ENCODE measurements around the gene PCDH17. TPM values are rescaled to one million over a fixed set of nuclear protein-coding genes. Genes with fewer than 3 reads are reported as not detected.

PCDH17 gene
- total and polyA plus RNA-seq, 2 of the 8 experiments (the other 6 are each of a cell fraction or from before 2014, with no cell fraction given): 0.20 to 0.60 TPM

- H3K4me1 ChIP-seq (replicated peaks in 1 of 4; ENCODE audit: control insufficient read depth in 3 of 4, insufficient read depth in 4 of 4, low read length in 3 of 4): peaks cover 0 to 6% (median 2%) of the 10 kb centered on the region in 4 experiments; a peak in 2 of 7 replicates
- no peaks in the 10 kb centered on the region for H3K9me3 ChIP-seq (ENCODE audit: insufficient read depth in 2 of 2, low read depth in 1 of 2, low read length in 1 of 2)
- no peak overlapping the region for H2BK12ac ChIP-seq (ENCODE audit: low read depth, low read length)
- ChIA-PET CTCF (ENCODE audit: partially characterized antibody) (interaction anchor here (1.0 to 1.9 kb wide), 4 partner anchors 20 to 29 kb away, joined by 3 to 7 read pairs (median 5); no protein-coding TSS in a partner anchor), POLR2A (ENCODE audit: partially characterized antibody) (no interaction called here)
- H2AK5ac ChIP-seq (ENCODE audit: low read depth, low read length): no peak overlapping the region
- H3K14ac ChIP-seq (ENCODE audit: insufficient read length): no peak overlapping the region
- H3K4me3 ChIP-seq (ENCODE audit: extremely low read depth in 1 of 4, insufficient read depth in 2 of 4, low read depth in 3 of 4, low read length in 4 of 4): no peak overlapping the region
- no peak overlapping the region for H3K23ac ChIP-seq (ENCODE audit: insufficient read length)
- H3K9ac ChIP-seq (replicated peaks in 1 of 4; ENCODE audit: extremely low read depth in 1 of 4, low read depth in 3 of 4, low read length in 3 of 4): no peak overlapping the region
- H4K5ac ChIP-seq (ENCODE audit: insufficient read length, low read depth, low read length): no peak overlapping the region
- no peak overlapping the region for H2AFZ ChIP-seq (ENCODE audit: low read length)
- no peak overlapping the region for H2BK15ac ChIP-seq (ENCODE audit: low read length)
- H2BK120ac ChIP-seq (replicated peaks; ENCODE audit: low read depth, low read length): no peak overlapping the region
- FAIRE-seq (no peak), DNase-seq (ENCODE audit: low read depth in 1 of 2, low spot score in 2 of 2) (no peak)
- H4K91ac ChIP-seq (replicated peaks; ENCODE audit: insufficient read length, low read length): no peak overlapping the region
- H3K18ac ChIP-seq (ENCODE audit: extremely low read depth, low read length): no peak overlapping the region
- H3K36me3 ChIP-seq (ENCODE audit: control insufficient read depth in 2 of 4, insufficient read depth in 4 of 4, low read length in 3 of 4): no peaks in the 10 kb centered on the region
- H3K4ac ChIP-seq (replicated peaks; ENCODE audit: insufficient read length, low read depth, low read length): no peak overlapping the region
- H3K23me2 ChIP-seq (ENCODE audit: low read depth, low read length): no peaks in the 10 kb centered on the region
- WGBS, 2 experiments (ENCODE audit: extremely low coverage in 1 of 2, insufficient coverage in 1 of 2, insufficient read length in 1 of 2, insufficient replicate concordance in 2 of 2, low coverage in 1 of 2, low lambda C conversion rate in 2 of 2, missing lambda C conversion rate in 1 of 2): 17% methylated on average over 2 of the region's 2 CpGs; no CpG with 5 or more reads in 1 of the 2 experiments
- H3K79me1 ChIP-seq (ENCODE audit: low read depth, low read length): no peaks in the 10 kb centered on the region
- no peak overlapping the region for H3K56ac ChIP-seq (replicated peaks; ENCODE audit: insufficient read length, low read depth, low read length)
- no peak overlapping the region for H4K8ac ChIP-seq (ENCODE audit: extremely low read depth, insufficient read depth, low read length)
- no peak overlapping the region for H2BK20ac ChIP-seq (ENCODE audit: low read length)
- no peaks in the 10 kb centered on the region for H4K20me1 ChIP-seq (replicated peaks in 1 of 2; ENCODE audit: control insufficient read depth in 1 of 2, insufficient read depth in 2 of 2, low read length in 2 of 2)
- no peak overlapping the region for H2BK5ac ChIP-seq (ENCODE audit: low read depth, low read length)
- H3K4me2 ChIP-seq (ENCODE audit: insufficient read depth in 1 of 2, low read depth in 2 of 2, low read length in 2 of 2): peak overlapping the region; percentile 1 to 44; a peak in 2 of 4 replicates
- TF ChIP-seq EP300 (IDR thresholded peaks at IDR 0.05; ENCODE audit: borderline replicate concordance in 1 of 2, low read depth in 2 of 2, low read length in 2 of 2) (no peak), CEBPB (IDR thresholded peaks at IDR 0.05; ENCODE audit: low read depth, low read length) (0 out of 2 replicates have a peak, but pooled peaks have one; percentile 46)
- H3K27ac ChIP-seq (ENCODE audit: low read depth, low read length): no peak overlapping the region
- H3K79me2 ChIP-seq (ENCODE audit: control insufficient read depth in 1 of 2, insufficient read depth in 2 of 2, low read length in 2 of 2): no peaks in the 10 kb centered on the region
- no peaks in the 10 kb centered on the region for H3K27me3 ChIP-seq (replicated peaks in 1 of 4; ENCODE audit: control insufficient read depth in 3 of 4, extremely low read depth in 1 of 4, insufficient read depth in 3 of 4, low read length in 3 of 4)
Observed at GRCh38 chr13:57604442-57604841, 27.1 kb upstream of the PCDH17 start.

Data from H1 (cell line).